Inflammatory macrophage treated with lipopolysaccharide for 4 hours (primary cell): Measurements from ENCODE around the gene KLF13.

Experiments used
- DNase-seq: peaks from one replicate; pipeline ENCODE4 v3.0.0-alpha.2; 2020

Gene KLF13

DNA sequence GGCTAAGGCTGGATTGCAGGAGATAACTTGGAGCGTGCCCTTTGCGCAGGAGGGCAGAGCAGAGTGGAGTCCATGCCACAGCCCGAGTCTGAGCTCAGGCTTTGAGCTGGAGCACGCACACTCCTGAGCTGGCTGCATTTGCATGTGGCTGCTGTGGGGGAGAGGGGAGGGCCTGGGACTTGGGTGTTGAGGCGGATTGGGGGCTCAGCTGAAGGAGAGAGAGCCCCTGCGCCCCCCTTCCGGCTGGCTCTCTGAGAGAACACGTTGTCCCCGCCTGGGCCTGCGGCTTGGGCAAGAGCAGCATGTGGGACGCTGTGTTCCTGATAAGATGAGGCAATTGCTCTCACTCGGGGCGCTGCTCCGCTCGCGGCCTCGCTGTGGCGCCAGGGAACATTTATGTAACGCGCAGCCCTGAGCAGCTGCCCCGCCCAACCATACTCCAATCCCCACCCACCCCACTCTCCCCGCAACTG, 39.1 kb downstream of the KLF13 start:
- DNase-seq = peak; percentile 85

GRCh38 chr15:31366169-31366734, 39.6 kb downstream of the KLF13 start:
- no peak for DNase-seq

DNA sequence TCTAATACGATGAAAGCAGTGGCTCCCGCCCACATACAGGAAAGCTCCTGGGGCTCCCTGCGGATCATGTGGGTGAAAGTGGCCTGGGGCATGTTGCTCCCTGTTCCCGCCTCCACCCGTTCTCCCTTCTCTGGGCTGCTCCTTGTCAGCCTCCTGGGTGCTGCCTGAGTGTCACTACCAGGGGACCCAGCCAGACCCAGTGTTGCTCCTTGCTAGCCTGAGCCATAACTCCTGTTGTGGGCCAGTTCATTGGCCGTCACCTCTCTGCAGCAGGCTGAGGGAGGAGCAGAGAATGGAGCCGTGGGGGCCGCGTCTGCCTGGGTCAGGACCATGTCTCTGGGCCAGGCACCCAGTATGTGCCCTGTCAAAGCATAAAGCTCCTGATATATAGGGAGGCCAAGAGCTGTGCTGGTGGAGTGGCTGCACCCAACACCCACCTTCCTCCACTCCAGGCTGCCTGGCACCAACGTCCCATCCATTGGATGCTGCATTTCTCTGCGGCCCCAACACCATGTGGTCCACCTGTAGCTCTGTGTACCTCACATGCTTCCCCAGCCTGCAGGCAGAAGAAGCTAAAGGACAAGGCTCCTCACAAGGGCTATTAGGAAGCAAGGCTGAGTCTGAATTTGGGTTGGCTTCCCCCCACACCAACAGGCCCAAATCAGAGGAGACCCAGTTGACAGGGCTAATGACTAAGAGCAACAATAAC, 40.5 kb downstream of the KLF13 start:
- DNase-seq = no peak

- DNase-seq = peak; percentile 28
These were observed 41.2 kb downstream of the KLF13 start for GRCh38 chr15:31367730-31368344.

DNA sequence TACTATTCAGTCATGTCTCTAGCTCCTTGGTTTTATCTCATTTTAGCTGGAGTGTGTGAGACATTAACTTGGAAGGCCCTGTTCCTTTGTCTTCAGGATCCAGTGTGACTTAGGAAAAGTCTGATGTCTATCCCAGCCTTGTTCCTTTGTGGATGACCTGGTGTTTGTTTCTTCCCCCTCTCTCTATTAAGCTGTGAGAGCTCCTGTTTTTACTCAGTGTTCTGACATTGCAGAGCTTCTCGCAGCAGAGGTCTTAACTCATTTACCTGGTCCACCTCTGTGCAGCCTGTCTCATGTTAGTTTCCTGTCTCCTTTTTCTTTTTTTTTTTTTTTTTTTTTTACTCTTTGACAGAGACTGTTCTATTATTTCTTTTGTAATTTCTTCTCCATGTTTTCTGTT, 43.1 kb downstream of the KLF13 start:
- DNase-seq = no peak

DNA sequence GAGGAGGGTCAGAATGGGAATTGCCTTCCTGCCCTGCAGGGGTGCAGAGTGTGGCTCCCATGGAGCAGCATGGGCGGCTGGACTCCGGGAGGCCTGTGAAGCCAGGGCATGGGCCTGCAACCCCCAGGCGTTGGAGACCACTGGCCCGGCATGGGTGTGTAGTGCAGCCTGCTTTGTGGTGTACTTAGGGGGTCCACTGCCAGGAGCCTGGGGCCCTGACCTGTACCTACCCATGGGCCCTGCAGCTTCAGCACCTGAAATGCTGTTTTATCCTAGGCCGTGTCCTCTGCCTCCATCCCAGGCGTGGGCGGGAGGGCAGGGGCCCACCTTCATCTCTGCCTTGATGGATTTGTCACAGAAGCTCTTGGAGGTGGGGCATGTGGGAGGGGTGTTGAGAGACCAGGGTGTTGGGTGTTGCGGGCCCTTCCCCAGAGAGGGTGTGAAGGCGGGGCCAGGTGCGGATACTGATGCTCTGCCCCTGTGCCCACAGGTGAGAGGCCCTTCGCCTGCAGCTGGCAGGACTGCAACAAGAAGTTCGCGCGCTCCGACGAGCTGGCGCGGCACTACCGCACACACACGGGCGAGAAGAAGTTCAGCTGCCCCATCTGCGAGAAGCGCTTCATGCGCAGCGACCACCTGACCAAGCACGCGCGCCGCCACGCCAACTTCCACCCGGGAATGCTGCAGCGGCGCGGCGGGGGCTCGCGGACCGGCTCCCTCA, 45.0 kb downstream of the KLF13 start:
- DNase-seq = no peak

DNA sequence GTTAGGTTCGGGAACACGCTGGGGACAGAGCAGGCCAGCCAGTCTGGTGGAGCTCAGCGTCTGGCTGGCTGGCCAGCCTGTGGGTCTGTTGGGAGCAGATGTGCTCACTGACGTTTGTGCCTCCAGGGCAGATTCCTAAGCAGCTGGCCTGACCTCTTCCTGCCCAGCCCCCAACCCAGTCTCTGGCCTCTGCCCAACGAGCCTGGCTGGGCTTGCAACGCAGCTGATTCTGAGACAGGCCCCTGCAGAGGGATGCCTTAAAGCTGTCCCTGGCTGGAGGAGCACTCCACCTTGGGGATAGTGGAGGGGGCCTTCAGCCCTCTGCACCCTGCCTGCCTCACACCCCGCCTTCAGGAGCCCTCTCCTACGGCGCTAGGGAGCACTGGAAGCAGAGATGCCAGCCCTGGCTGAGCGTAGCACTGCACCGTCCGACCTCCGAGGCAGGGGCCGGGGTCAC, 46.0 kb downstream of the KLF13 start:
- no peak for DNase-seq

DNA sequence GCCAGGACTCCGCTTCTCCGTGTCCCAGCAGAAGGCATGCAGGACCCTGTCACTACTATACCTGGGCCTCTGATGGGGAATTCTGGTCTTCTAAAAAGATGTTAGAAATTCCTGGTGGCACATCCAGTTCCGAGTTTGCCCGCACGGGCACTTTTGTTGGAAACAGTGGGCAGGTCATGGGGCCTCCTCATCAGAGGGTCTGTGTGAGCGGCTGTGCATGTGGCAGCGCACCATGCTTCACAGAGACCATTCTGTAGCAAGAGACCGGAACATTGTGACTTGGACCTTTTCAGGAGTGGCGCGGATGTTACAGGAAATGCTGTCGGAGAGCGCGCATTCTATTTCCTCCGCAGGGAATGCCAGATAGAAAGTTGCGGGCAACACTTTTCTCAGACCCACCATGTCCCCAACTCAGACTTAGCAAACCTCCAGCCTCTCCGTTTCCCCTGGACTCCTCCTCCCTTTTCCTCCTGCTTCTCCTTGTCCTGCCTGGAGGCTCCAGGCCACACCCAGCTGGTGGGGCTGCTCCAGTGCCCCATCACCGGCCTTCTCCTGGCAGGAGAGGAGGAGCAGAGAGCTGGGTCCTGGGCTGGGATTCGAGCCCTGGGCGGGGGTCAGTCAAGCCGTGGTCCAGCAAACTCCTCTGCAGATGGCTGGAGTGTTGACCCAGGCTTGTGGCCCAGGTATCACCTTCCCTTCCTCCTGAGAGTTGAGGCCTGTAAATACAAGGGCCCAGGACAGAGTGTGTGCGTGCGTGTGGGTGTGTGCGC, 46.6 kb downstream of the KLF13 start:
- no peak for DNase-seq

GRCh38 chr15:31373970-31374369, 47.3 kb downstream of the KLF13 start:
- no peak for DNase-seq

DNA sequence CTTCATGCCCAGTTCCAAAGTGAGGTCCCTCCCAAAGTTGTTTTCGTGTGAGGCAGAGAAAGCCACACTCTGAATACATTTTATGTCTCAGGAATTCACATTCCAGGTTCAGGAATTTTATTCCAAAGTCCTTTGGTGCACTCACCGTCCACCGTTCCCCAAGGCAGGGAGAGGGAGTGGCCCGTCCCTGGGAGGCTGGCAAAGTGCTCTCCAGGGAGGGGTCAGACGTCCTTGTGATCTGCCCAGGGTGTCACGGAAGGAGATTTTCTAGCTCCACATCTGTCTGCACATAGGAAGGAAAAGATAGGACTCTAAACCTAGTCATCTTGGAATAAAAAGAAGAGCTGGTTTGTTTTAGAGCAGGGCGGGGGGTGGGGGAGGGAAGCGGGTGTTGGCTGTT, 47.9 kb downstream of the KLF13 start:
- no peak for DNase-seq

DNA sequence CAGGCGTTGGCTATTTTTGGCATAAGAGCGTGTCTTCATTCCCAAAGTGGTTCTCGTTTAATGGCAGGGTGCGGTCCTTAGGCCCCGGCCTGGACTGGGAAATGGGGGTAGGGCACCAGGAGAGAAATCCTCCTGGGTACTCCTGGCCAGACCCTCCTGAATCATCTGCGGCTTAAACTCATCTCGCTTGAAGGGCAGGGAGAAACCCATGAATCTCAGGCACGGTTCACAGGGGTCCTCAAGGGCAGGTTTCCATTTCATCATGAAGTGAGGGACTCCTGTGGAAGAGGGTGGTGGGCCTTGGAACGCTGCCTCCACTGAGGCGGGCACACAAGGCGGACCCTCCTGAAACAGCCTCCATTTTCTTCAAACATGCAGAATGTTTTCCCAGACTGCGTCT, 48.4 kb downstream of the KLF13 start:
- DNase-seq = no peak

GRCh38 chr15:31375772-31376171, 49.1 kb downstream of the KLF13 start:
- DNase-seq = no peak

DNA sequence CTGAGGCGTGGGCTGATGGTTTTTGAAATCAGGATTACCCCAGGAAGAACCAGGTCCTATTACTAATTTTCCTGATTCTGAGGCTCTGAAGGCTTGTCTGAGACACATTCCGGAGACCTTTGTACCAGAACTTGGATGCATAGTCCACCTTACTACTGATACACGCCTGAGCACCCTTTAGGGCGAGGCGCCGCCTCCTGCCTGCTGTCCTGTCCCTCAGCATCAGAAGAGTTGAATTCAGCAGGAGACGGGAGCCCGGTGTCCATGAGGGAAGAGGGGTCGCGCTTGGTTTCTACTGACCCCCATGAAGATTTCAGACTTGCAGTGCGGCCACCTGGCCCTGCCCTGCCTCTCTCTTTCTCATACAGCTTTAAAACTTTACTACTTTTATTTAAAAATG, 49.9 kb downstream of the KLF13 start:
- no peak for DNase-seq

- DNase-seq = no peak
These were observed 50.4 kb downstream of the KLF13 start for GRCh38 chr15:31377030-31377429.

DNA sequence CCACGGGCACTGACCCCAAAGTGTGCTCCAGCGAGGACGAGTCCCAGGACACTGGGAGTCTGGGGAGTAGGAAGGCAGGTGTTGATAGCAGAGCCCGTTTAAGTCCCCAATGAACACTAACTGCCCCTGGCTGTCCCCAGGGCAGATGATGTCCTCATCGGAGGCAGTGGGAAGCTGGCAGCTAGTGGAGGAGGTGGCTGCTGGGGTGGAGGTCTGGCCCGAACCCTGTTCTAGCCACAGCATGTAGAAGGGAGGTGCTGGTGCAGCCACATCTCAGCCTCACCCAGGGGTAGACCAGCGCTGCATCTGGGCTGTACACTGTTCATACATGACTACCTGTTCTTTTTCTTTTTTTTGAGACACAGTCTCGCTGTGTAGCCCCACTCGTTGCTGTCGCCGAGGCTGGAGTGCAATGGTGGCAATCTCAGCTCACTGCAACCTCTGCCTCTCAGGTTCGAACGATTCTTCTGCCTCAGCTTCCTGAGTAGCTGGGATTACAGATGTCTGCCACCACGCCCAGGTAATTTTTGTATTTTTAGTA, 51.8 kb downstream of the KLF13 start:
- DNase-seq = no peak

- DNase-seq = no peak
These were observed 52.4 kb downstream of the KLF13 start for GRCh38 chr15:31379042-31379441.

DNA sequence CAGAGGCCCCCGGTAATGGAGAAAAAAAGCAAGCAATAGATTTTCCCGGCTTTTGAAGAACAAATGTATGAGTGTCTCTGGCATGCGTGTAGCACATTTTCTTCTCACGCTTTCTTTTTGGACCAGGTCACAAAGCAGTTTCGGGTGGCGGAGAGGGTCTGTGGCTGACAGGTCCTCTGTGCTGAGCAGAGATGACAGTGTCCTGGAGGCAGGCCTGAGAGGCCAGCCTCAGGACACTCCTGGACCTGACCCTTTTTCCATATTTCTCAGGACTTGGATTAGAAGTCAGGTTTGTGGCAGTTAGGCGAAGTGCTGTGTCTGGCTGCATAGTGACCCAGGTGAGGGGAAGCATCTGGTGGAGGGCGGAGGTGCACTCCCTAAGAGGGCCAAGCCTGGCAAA, 52.9 kb downstream of the KLF13 start:
- DNase-seq = no peak

- DNase-seq = no peak
These were observed 55.4 kb downstream of the KLF13 start for GRCh38 chr15:31381801-31382712.

- DNase-seq = no peak
These were observed 56.0 kb downstream of the KLF13 start for GRCh38 chr15:31382713-31383045.

- no peak for DNase-seq
These were observed 56.5 kb downstream of the KLF13 start for GRCh38 chr15:31383139-31383538.

- DNase-seq = no peak
These were observed 57.9 kb downstream of the KLF13 start for GRCh38 chr15:31384568-31384967.

DNA sequence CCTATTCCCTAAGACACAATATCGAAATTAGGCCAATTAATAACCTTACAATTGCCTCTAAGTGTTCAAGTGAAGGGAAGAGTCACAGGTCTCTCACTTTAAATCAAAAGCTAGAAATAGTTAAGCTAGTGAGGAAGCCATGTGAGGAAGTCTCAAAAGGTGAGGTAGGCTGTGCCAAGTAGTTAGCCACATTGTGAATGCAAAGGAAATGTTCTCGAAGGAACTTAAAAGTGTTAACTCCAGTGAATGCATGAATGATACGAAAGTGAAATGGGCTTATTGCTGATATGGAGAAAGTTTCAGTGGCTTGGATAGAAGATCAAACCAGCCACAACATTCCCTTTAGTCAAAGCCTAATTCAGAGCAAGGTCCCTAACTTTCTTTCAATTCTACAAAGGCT, 59.1 kb downstream of the KLF13 start:
- DNase-seq = no peak
